NCI-H524 treated with DMSO at 0.1 percent for 48 hours (cell line): Measurements from ENCODE around the gene CLDN24.

Experiments
- DNase-seq: peaks from one replicate; lab custom pipeline; 2025; lab: John Stamatoyannopoulos, UW

The CLDN24 gene

DNA sequence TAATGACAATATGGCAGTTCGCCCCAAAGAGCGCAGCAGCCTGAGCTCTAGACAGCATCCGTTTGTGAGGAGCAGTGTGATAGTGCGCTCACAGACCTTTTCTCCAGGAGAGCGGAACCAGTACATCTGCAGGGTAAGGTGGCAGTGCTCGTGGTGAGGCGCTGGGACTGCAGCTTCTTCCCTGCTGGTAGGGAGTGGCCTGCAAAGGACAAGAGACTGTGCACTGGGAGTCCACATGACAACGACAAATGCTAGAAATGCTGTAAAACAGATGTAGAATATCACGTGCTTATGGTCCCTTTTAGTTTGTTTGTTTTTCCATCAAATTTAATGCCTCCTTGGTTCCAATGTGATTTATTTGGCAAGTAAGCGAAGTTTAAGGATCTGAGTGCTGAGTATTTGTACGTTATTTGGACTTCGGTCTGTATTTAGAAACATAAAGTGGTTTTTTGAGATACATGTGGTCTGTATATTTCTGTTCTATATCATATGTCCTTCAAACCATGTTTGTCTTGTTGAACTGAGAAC lies 37.9 kb downstream of the CLDN24 start:
- DNase-seq = no peak

DNA sequence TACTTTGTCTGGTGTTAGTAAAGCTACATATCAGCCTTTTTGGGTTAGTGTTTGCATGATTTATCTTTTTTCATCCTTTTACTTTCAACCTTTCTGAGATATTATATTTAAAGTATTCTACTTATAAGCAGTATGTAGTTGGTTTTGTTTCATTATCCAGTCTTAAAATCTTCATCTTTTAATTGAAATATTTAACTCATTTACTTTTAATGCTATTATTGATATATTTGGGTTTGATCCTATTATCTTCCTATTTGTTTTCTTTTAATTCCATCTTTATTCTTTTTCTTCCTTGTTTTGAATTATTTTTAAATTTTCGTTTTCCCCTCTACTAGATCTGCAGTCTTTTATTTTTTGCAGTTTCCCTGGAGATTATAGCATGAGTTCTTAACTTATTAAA lies 46.1 kb downstream of the CLDN24 start:
- DNase-seq = no peak

GRCh38 chr4:183272384-183272783 lies 49.8 kb downstream of the CLDN24 start:
- no peak for DNase-seq
